NCI-H146 treated with DMSO at 0.1 percent for 48 hours (cell line): Measurements from ENCODE around the gene TANGO6.

Experiments
- DNase-seq: peaks from one replicate; lab custom pipeline; 2025; ENCODE audit not compliant: unreplicated experiment; lab: John Stamatoyannopoulos, UW

TANGO6 gene

DNA sequence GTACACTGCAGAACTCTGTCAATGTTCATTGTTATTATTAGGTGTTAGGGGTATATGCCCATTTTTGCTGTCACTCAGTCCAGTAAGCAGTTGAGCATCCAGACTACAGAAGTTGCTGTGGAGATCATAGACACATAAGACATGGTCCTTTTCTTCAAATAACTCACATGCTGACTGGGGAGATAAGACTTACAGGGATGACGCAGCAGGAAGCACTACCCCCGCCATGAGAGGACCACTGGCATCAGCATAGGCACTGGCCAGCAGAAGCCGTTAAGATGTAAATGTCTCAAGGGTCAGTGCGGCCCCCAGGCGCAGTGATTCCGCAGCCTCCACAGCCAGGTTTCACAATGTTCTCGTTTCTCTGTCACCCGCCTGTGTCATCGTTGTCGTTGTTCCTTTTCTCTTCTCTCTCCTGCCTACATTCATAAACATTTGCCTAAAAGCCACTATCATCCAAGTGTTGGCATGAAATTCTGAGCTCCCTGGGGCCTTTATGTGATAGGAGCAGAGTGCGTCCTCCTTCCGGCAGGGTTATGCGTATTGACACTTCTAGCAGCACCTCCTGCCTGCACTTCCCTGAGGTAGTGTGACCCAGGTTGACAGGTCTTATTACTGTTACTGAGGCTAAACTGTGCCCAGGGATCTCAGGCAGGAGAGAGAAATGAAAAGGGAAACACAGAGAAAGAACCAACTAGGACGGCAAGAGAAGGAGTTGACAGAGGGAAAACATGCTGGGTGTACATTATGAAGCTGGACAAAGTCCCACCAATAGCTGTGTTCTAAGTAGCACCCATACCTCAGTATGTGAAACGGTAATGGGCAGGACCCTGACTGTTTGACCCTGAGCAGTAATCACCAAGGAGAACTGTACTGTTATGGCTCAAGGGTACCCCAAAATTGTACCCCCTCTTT is 17.9 kb downstream of the TANGO6 start:
- no peak for DNase-seq

DNA sequence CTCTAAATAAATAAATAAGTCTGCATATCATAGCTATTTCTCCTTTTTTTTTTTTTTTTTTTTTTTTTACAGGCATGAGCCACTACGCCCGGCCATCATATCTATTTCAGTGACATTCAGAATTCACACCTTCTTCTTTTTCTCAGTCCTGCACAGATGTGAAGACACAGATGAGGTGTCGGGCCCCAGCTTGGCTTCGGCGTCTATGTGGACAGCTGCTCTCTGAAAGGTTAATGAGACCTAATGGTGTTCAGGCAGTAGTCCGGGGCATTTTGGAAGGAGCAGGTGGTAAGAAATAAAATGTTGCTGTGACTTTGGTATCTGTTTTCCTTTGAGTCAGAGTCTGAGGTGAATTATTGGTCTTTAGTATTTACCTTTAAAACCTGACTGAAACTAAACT is 23.6 kb downstream of the TANGO6 start:
- DNase-seq: peak; percentile 26

DNA sequence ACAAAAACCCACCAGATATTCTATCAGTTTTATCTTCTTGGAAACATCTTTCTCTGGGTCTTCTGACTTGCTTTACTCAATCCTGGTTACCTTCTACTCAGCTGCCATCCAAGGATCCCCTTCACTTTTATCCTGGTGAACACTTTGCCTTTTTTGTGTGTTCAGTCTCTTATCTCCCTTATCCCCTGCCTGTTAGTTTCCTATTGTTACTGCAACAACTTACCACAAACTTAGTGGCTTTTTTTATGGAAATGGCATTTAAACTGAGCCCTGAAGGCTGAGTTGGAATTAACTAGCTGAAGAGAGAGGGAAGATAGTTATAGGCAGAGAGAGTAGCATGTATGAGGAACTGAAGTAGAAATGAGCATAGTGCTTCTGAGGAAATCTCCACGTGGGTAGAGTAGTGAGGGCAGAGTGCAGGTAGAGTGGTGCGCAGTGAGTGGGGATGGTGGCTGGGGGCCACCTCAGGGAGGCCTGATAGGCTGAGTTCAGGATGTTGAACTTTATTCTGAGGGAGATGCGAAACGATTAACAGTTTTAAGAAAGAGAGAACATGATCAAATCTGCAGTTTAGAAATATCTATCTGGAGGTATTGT is 26.3 kb downstream of the TANGO6 start:
- no peak for DNase-seq

DNA sequence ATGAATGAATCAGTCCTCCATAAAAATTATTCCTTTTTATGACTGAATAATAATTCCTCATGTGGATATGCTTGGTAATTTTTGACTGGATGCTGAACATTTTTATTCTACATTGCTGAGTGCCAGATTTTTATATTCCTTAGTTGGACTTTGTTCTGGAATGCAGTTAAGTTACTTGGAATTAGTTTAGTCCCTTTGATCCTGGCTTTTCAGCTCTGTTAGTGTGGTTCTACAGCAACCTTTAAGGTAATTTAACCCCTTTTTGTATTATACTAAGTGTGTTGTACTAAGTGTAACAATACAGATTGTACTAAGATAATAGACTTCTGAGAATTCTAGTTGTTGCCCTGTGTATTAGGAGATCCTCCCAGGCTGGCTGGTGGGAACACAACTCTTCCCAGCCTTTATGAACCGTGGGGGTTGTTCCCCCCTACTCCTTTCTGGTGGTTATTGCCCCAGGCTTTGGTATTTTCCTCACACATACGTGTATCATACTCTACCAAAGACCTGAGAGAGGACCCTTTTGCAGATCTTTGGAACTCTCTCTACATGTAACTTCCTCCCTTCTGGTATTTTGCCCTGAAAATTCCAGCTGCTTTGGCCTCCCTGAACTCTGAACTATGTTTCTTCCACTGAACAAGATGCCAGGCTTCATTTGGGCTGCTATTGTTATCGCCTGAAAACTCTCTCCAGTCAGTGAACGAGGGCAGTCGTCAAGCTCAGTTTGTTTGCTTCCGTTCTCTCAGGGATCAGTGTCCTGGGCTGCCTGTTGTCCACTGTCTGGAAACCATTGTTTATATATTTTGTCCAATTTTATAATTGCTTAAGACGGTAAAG is 30.5 kb downstream of the TANGO6 start:
- DNase-seq: no peak

DNA sequence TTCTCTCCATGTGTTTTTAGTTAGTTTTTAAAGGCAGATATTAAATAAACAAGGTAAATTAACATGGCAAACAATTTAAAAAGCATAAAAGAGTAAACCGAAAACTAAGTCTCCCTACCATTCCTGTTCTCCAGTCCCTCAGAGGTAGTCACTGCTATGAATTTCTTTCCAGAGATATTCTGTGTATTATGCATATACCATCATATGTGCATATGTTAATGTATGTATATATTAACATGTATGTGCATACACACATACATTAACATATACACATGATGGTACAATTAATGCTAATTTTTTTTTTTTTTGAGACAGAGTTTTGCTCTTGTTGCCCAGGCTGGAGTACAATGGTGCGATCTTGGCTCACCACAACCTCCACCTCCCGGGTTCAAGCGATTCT is 32.5 kb downstream of the TANGO6 start:
- no peak for DNase-seq

DNA sequence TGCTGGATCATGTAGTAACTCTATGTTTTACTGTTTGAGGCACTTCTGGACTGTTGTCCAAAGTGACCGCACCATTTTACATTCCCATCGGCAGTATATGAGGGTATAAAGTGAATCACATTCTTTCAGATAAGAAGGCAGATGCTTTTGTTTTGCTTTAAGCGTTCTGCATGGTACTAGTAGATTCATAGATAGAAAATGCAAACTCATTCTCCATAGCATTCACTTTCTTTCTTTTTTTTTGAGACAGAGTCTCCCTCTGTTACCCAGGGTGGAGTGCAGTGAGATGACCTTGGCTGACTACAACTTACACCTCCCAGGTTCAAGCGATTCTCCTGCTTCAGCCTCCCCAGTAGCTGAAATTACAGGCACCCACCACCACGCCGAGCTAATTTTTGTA is 40.4 kb downstream of the TANGO6 start:
- no peak for DNase-seq

DNA sequence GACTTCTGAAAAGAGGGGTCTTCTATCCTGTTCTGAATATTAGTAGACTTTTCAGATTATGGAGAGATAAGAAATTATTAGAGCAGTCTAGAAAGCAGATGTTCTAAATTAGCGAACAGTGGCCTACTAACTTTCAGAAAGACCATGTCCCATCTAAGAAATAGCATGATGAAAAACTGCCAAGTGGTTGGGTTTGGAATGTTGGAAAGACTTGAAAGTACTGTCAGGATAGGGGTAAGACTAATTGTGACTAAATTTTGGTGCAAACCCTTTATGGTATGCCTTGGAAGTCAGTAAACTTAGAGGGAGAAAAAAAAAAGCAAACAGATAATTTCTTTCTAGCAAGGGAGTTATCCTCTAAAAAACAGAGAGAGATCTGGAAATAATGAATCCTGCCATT is 41.1 kb downstream of the TANGO6 start:
- no peak for DNase-seq

DNA sequence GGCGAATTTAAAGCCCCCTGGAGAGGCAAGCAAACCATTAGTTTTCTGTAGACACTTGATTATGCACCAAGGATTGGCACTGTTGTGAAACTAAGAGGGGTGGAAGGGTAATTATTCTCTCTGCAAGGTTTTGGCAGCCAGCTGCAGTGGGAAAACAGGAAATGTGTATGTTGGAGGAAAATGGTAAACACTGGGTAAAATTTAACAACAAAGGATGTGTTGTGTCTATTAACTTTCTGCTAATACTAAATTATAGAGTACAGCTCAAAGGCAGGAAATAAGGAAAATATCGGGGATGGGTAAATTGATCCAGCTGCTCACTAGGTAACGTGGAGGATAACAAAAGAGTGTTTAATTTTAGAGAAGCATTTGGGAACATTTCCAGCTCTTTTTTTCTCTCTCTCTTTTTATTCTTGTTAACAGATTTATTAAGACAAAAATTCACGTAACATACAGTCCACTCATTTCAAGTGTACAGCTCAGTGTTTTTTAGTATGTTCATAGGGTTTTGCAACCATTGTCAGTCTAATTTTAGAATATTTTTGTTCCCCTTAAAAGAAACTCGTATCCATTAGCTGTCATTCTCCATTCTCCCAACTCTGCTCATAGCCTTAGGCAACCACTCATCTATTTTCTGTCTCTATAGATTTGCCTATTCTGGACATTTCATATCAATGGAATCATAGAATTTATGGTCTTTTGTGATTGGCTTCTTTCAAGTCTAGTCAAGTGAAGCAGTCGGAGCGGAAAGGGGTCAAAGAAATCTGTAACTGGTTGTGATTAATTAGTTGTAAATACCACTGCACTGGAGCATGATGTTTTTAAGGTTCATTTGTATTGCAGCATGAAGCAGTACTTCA is 41.8 kb downstream of the TANGO6 start:
- DNase-seq: peak; percentile 81

DNA sequence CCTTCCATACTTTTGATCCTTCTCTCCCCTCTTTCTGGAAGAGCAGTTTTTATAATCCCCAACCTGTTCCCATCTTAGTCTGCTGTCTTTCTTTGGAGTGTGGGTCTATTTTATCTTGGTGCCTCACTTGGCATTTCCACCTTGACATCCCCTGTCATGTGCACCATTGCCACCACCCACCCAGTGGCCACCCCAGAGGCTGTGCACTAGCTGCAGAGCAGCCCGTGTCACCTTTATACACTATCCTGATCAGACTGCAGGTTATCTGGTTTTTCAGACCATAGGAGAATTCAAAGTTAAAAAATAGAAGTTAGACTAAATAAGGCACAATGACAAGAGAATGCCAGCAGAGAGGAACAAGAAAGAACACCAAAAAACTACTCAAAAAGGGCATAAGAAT is 43.8 kb downstream of the TANGO6 start:
- no peak for DNase-seq

DNA sequence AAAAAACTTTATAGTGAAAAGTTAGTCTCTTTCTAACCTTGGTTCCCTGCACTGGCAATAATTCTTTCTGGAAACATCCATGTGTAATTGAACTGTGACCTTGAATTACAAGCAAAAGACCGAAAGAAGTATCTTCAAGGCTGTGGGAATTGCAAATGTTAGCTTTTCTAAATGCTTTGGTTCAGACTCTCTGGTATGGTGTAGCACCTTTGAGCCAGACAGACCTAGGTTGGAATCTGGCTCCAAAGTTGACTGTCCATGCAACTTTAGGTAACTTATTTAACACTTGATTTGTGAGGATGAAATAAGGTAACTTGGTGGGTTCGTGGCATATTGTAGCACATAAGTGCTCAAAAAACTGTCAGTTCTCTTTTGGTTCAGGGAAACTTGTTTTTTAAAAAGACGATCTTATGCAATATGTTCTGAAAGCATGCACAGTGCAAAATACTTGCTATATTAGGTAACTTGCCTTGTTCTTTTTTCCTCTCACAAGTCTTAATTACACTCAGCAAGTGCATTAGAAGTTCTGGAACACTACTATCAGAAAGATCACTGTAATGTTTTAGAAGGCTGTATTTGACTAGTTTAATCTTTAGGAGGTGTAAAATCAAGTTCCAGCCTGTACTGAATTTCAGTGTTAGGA is 46.3 kb downstream of the TANGO6 start:
- DNase-seq: no peak

DNA sequence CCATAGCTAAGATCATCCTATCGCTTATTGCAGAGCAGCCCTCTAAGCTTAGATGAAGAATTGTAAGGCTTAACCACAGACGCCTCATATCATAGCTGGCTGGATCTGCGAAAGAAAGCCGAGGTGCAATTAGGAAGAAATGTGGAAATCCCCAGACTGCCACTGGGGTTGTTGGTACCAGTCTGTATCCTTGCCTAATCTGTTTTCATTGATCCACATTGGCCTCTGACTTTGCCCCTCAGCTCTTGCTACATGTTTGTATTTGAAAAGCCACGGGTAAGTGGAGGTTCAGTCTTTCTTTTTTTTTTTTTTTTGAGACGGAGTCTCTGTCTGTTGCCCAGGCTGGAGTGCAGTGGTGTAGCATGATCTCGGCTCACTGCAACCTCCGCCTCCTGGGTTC is 48.9 kb downstream of the TANGO6 start:
- no peak for DNase-seq

DNA sequence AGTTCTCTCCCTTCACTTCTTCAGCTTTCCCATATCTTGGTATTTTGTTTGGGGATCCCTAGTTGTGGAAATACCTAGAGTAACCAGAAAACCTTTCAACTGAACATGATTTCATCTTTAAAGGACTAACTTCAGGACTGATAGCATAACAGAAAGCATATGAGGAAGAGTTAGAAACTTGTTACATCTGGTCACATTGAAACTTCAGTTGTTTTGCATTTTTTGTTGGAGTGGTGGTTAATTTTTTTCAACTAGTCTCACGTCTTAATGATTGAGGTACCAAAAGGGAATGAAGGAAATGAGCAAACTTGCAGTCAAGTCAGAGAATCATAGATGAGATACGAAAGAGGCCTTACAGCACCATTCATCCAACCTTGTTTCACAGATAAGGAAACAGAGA is 49.6 kb downstream of the TANGO6 start:
- no peak for DNase-seq

DNA sequence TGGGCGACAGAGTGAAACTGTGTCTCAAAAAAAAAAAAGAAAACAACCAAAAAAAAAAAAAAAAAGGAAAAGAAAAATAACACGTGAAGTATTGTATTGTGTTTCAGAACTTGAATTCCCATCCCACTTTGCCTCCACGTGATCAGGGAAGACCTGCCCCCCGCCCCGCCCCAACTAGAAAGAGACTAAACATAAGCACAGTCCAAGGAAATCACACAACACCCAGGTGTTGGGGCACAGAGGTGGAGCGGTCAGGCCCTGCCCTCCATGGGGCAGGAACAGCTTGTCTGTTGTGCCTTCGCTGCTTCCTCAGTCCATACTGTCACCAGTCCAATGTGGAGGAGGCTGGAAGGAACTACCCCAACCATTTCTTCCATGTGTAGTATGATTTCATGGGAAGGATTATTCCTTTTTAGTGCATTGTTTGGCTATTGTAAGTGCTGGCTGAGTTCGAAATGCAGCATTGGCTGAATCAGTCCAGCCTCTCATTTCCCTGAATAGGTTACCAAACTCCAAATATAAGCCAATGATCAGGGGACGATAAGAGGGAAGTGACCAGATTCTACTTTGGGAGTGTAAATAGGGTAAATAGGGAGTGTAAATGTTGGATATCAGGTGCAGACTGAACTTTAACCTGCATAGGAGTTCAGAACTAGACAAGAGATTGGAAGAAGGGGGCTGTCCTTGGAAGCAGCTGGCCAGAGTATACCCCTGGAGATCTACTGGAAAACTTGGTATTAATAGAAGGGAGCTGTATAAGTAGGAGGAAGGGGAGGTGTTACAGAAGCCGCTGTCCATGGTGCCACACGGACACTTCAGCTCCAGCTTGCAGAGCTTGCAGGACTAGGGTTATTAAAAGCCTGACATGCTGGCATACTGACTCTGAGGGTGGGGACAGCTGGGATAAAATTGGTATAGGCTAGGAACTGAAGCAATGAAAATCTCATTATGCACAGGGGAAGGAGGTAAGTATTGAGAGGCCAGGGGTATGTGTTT is 50.7 kb downstream of the TANGO6 start:
- no peak for DNase-seq

DNA sequence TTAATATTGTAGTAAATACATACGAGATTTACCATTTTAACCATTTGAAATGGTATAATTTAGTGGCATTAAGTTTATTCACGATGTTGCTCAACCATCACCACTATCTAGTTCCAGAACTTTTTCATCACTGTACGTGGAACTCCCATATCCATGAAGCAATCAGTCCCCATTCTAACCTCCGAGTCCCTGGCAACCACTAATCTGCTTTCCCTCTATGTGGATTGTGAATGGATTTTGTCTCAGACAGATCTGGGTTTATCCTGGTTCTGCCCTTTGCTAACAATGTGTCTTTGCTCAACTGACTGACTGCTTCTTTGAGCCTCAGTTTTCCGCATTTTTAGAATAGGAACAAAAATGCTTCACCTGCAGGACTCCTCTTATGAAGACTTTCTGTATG is 51.4 kb downstream of the TANGO6 start:
- DNase-seq: no peak

DNA sequence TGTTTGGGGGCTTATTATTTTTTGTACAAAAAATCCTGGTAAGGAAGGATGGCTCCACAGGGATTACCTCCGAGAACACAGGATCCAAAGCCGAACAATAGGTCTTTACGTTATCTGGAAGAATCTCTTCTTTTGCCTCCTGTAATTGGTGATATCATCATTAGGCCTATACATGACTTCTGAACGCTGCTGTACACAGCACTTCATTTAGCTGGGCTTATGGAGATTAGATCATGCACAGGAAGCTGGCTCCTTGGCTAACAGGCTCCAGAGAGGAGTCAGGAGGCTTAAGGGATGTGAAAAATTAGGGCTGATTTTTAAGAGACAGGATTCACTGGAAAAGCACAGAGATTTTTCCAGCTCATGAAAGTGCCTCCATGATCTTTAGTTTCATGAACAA is 54.7 kb downstream of the TANGO6 start:
- no peak for DNase-seq

DNA sequence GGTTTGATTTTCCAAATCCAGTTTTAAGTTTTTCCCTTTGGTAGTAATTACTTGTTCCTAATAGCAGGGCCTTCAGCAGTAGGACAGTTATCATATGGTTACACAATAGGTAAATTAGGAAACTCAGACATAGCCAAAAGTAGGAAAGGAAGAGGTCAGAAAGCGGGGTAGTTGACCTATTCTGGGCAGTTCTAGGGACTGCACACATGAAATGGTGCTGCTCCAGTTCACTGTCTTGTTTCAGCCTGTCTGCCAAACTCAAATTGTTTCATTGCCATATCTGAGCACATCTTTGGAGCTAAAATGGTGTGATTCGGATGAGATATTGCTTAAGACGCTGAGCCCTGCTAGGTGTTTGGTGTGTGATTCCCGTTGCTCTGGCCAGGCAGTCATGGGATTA is 56.7 kb downstream of the TANGO6 start:
- no peak for DNase-seq

DNA sequence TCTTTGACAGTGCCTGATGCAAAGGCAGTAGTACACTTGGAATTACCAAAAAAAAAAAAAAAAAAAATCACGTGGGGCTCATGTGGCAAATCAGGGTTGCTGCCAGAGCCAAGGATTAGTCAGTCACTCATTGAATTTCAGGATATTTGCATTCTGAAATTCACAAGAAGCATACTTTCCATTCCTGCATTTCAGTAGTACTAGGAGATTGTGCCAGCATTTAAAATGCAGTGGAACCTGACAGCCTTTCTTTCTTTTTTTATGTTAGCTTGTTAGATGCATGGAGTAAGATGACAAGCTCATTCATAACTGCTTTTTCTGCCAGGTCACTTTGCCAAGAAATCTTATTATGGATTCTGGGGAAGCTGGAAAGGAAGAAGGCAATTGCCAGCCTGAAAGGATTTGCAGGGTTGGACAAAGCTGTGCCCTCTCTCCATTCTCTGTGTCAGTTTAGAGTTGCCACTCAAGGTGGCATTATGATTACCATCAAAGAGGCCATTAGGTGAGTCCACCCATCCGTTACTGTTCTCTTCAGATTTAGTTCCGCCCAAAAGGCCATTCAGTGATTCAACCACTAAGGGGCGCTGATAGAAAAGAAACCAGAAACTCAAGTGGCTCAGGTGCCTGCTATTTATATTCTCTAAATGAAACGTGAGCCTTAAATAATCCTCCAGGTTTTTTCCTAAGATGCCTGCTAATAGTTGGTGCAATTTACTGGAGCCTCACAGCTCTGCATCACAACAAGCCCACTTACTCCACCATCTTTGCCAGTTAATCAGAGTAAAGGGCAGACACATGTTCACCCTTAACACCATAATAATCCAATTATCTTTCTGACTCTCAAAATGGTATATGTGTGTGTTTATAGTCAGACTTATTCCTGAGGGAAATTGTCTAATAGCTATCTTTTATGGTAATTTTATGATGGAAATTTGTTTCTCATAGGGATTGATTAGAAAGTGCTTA is 59.0 kb downstream of the TANGO6 start:
- peak; percentile 57 for DNase-seq

DNA sequence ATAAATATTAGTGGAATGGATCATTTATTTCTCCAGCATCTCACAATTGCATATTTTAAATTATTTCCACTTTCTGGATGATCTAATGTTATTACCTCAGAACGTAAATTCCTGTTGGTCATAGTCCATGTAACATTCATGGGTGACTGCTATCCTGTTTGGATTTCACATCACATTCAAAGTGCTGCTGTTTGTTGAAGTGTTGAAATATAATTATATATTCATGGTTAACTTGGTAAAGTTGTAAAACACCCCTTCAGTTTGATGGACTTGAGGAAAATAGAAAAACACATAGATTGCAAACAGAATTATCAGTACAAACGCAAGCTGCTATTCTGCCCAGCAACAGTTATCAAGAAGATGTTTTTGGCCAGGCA is 59.6 kb downstream of the TANGO6 start:
- DNase-seq: no peak
